Lower leg skin (tissue), 3 donors: Measurements from ENCODE around the gene DGCR2.

Experiments
- POLR2A ChIP-seq, 2 donors: fragments of 450-650 bp; IDR thresholded peaks; one replicate each; pipeline ENCODE4 v1.6.1; 2016 to 2017; ENCODE audit warnings: antibody characterized with exemption in 2 of 2, mild to moderate bottlenecking in 1 of 2, moderate library complexity in 1 of 2
- TF ChIP-seq, protein P1 (sequence below), 3 donors: fragments of 450-650 bp; IDR thresholded peaks; one replicate each; pipeline ENCODE4 v1.5.1; 2016; ENCODE audit warnings: antibody characterized with exemption in 3 of 3, mild to moderate bottlenecking in 3 of 3, moderate library complexity in 2 of 3

DNA sequence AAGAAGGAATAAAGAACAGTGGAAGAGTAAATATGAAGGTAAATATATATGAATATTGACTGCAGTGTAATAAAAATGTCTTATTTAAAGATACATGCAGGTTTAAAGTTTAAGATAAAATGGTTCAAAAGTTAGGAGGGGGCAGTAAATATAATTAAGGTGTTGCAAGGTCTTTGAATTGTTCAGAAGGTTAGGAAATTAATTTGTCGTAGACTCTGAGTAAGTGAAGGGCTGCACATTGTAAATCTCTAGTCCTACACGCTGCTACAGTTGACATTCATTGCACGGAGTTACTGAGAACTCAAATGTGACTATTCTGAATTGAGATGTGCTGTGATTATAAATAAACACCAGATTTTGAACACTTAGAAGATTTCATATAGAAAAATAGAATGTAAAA is 116.3 kb downstream of the DGCR2 start:
- TF ChIP-seq, protein P1, sequence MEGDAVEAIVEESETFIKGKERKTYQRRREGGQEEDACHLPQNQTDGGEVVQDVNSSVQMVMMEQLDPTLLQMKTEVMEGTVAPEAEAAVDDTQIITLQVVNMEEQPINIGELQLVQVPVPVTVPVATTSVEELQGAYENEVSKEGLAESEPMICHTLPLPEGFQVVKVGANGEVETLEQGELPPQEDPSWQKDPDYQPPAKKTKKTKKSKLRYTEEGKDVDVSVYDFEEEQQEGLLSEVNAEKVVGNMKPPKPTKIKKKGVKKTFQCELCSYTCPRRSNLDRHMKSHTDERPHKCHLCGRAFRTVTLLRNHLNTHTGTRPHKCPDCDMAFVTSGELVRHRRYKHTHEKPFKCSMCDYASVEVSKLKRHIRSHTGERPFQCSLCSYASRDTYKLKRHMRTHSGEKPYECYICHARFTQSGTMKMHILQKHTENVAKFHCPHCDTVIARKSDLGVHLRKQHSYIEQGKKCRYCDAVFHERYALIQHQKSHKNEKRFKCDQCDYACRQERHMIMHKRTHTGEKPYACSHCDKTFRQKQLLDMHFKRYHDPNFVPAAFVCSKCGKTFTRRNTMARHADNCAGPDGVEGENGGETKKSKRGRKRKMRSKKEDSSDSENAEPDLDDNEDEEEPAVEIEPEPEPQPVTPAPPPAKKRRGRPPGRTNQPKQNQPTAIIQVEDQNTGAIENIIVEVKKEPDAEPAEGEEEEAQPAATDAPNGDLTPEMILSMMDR (IDR thresholded peaks at IDR 0.05), result no peak
- TF ChIP-seq POLR2A (IDR thresholded peaks at IDR 0.05), result no peak
